K562 (cell line): ENCODE measurements around the gene ZNF112. TPM values are rescaled to one million over a fixed set of nuclear protein-coding genes. Genes with fewer than 3 reads are reported as not detected.

Source experiments
- ATAC-seq: fragments of 200-7000 bp; cut with Tn5 transposase; 3 replicates; pipeline ENCODE4 v1.9.1; 2020; ENCODE audit warnings: moderate library complexity
- BruUV-seq: library from RNA; stranded (reverse); fragments of 400-500 nt; replicated peaks from 2 replicates; lab custom pipeline; 2021; lab: Mats Ljungman, UMichigan
- CTCF ChIA-PET: fragments of 300-600 bp; formaldehyde crosslinking; extraction: SDS; loops from one replicate; lab custom pipeline; 2021; ENCODE audit warnings: low intra/inter-chr PET ratio; lab: Yijun Ruan, JAX
- POLR2A ChIA-PET: fragments of 300-600, 350-650 bp; sonication (Branson Sonifier 250); formaldehyde crosslinking; extraction: SDS; loops from one replicate; lab custom pipeline; 2021; ENCODE audit warnings: antibody characterized with exemption, inconsistent platforms; lab: Yijun Ruan, JAX
- DNase-seq, 4 experiments: peaks; one replicate each; pipeline versions ENCODE4 v3.0.0 to v3.0.0-alpha.2; 2011 to 2018; ENCODE audit warnings: low spot score in 3 of 4, mixed read lengths in 3 of 4; ENCODE audit errors: extremely low read depth in 1 of 4
- FAIRE-seq: peaks from 2 replicates; lab custom pipeline; 2011; peaks lifted over from hg19 to GRCh38; lab: Jason Lieb, UNC
- H2AFZ ChIP-seq: 2 replicates; pipeline ENCODE4 v1.6.0; 2011; ENCODE audit warnings: low read depth, low read length, control low read depth, inconsistent platforms
- H3K27ac ChIP-seq: fragments of 200-600 bp; 3 replicates; pipeline ENCODE4 v1.8.0; 2011; ENCODE audit warnings: low read depth, mild to moderate bottlenecking, control low read depth, inconsistent platforms, low read length, moderate library complexity, mixed read lengths; ENCODE audit errors: extremely low read depth
- H3K27me3 ChIP-seq, 2 experiments: fragments of 300-600 bp in 1 of 2; 2 replicates in 1 of 2; 3 replicates in 1 of 2; pipeline versions ENCODE4 v1.6.0 to v1.8.0; 2011; ENCODE audit warnings: inconsistent platforms in 2 of 2, low read length in 2 of 2, mild to moderate bottlenecking in 1 of 2, mixed read lengths in 1 of 2, moderate library complexity in 1 of 2; ENCODE audit not compliant: control insufficient read depth in 2 of 2, insufficient read depth in 2 of 2
- H3K36me3 ChIP-seq: fragments of 300-600 bp; 3 replicates; pipeline ENCODE4 v1.8.0; 2011; ENCODE audit warnings: mild to moderate bottlenecking, low read length, inconsistent platforms; ENCODE audit not compliant: control insufficient read depth, insufficient read depth
- H3K4me1 ChIP-seq, 2 experiments: fragments of 200-600 bp in 1 of 2; replicated peaks in 1 of 2; 2 replicates in 1 of 2; 3 replicates in 1 of 2; pipeline versions ENCODE4 v1.5.1 to v1.8.0; 2011; ENCODE audit warnings: inconsistent platforms in 2 of 2, low read length in 2 of 2, mild to moderate bottlenecking in 1 of 2, mixed read lengths in 1 of 2, moderate library complexity in 1 of 2; ENCODE audit not compliant: control insufficient read depth in 2 of 2, insufficient read depth in 2 of 2
- H3K4me2 ChIP-seq: 2 replicates; pipeline ENCODE4 v1.6.1; 2011; ENCODE audit warnings: low read length, control low read depth, inconsistent platforms, mixed read lengths; ENCODE audit not compliant: insufficient read depth
- H3K4me3 ChIP-seq: fragments of 200-600 bp; sonication (generic), shearing (Covaris generic); 2 replicates; pipeline ENCODE4 v1.5.1; 2016; ENCODE audit warnings: control low read depth, inconsistent platforms
- H3K79me2 ChIP-seq: fragments of 200-600 bp; 3 replicates; pipeline ENCODE4 v1.8.0; 2011; ENCODE audit warnings: low read length, inconsistent platforms; ENCODE audit not compliant: control insufficient read depth, insufficient read depth
- H3K9ac ChIP-seq, 2 experiments: 2 replicates each; pipeline versions ENCODE4 v1.6.0 to v1.6.1; 2011; ENCODE audit warnings: low read depth in 2 of 2, low read length in 2 of 2, control low read depth in 1 of 2, inconsistent platforms in 1 of 2, mild to moderate bottlenecking in 1 of 2, mixed read lengths in 1 of 2; ENCODE audit not compliant: insufficient read depth in 1 of 2
- H3K9me1 ChIP-seq: one replicate; pipeline ENCODE4 v1.6.0; 2011; ENCODE audit warnings: inconsistent platforms, mild to moderate bottlenecking, low read length, moderate library complexity; ENCODE audit not compliant: control insufficient read depth, insufficient read depth
- H3K9me3 ChIP-seq: replicated peaks from 2 replicates; pipeline ENCODE4 v1.5.1; 2011; ENCODE audit warnings: low read depth, low read length, inconsistent platforms; ENCODE audit not compliant: control insufficient read depth, insufficient read depth
- H4K20me1 ChIP-seq: replicated peaks from 2 replicates; pipeline ENCODE4 v1.6.1; 2011; ENCODE audit warnings: low read length, inconsistent platforms, mixed read lengths; ENCODE audit not compliant: control insufficient read depth, insufficient read depth
- ADNP ChIP-seq: fragments of 200-800 bp; sonication (Bioruptor generic); IDR thresholded peaks from 2 replicates; pipeline ENCODE4 v1.6.1; 2016; ENCODE audit warnings: missing genetic modification characterization, missing compliant biosample characterization
- BACH1 ChIP-seq: fragments of 200-800 bp; sonication (Bioruptor generic); IDR thresholded peaks from 2 replicates; pipeline ENCODE4 v1.6.1; 2016; ENCODE audit warnings: missing genetic modification characterization, missing compliant biosample characterization
- BHLHE40 ChIP-seq: IDR thresholded peaks from 2 replicates; pipeline ENCODE4 v1.6.1; 2011; ENCODE audit warnings: low read length, improper control_type of control experiment
- BRCA1 ChIP-seq, 2 experiments: fragments of 450-650 bp in 1 of 2; sonication (generic) in 1 of 2; formaldehyde crosslinking in 1 of 2; IDR thresholded peaks; 2 replicates each; pipeline versions ENCODE4 v1.5.0 to v1.6.1; 2017 to 2020; ENCODE audit warnings: mild to moderate bottlenecking in 1 of 2, missing genetic modification reagents in 1 of 2
- CBFA2T2 ChIP-seq: fragments of 450-650 bp; conservative IDR thresholded peaks from 2 replicates; pipeline ENCODE4 v1.6.1; 2017; ENCODE audit warnings: mild to moderate bottlenecking
- CHD4 ChIP-seq: fragments of 200-600 bp; sonication (generic); IDR thresholded peaks from 3 replicates; pipeline ENCODE4 v1.6.1; 2012; ENCODE audit warnings: low read depth, mild to moderate bottlenecking, mixed read lengths, low read length, inconsistent platforms; ENCODE audit not compliant: insufficient read depth, insufficient replicate concordance, poor library complexity, severe bottlenecking
- DMBX1 ChIP-seq: fragments of 250-450 bp; sonication (Bioruptor Pico); IDR thresholded peaks from 2 replicates; pipeline ENCODE4 v1.8.0; 2022; ENCODE audit warnings: inconsistent platforms, mild to moderate bottlenecking, moderate library complexity, borderline replicate concordance
- FOS ChIP-seq: IDR thresholded peaks from 3 replicates; pipeline ENCODE4 v1.6.1; 2011; ENCODE audit not compliant: insufficient read length; ENCODE audit errors: extremely low read depth
- FOXP1 ChIP-seq: sonication (generic); formaldehyde crosslinking; IDR thresholded peaks from 2 replicates; pipeline ENCODE4 v1.8.0; 2022; ENCODE audit warnings: mild to moderate bottlenecking, missing genetic modification reagents
- LEF1 ChIP-seq: fragments of 450-650 bp; IDR thresholded peaks from 2 replicates; pipeline ENCODE4 v1.6.1; 2016; ENCODE audit warnings: mild to moderate bottlenecking
- MYBL2 ChIP-seq, 2 experiments: fragments of 450-650 bp in 1 of 2; sonication (generic) in 1 of 2; formaldehyde crosslinking in 1 of 2; IDR thresholded peaks; 2 replicates each; pipeline versions ENCODE4 v1.6.1 to v1.8.1; 2017 to 2022; ENCODE audit warnings: borderline replicate concordance in 1 of 2, inconsistent platforms in 1 of 2, low read depth in 1 of 2, mild to moderate bottlenecking in 1 of 2, missing genetic modification reagents in 1 of 2, moderate library complexity in 1 of 2
- NFATC3 ChIP-seq: fragments of 450-650 bp; IDR thresholded peaks from 2 replicates; pipeline ENCODE4 v1.6.1; 2017; ENCODE audit warnings: mild to moderate bottlenecking
- NR2F6 ChIP-seq: fragments of 450-650 bp; formaldehyde crosslinking; IDR thresholded peaks from 2 replicates; pipeline ENCODE4 v1.4.0; 2020; ENCODE audit warnings: mild to moderate bottlenecking
- OTX1 ChIP-seq: fragments of 450-650 bp; formaldehyde crosslinking; IDR thresholded peaks from 2 replicates; pipeline ENCODE4 v1.4.0; 2022; ENCODE audit warnings: mild to moderate bottlenecking
- PTTG1 ChIP-seq: fragments of 450-650 bp; IDR thresholded peaks from 2 replicates; pipeline ENCODE4 v1.6.1; 2016; ENCODE audit warnings: low read depth, mild to moderate bottlenecking, missing genetic modification characterization, missing compliant biosample characterization
- RREB1 ChIP-seq: fragments of 250-450 bp; sonication (Bioruptor Pico); IDR thresholded peaks from 2 replicates; pipeline ENCODE4 v1.4.0; 2020
- YBX1 ChIP-seq: fragments of 450-650 bp; IDR thresholded peaks from 2 replicates; pipeline ENCODE4 v1.7.1; 2016; ENCODE audit warnings: mild to moderate bottlenecking
- ZNF696 ChIP-seq: fragments of 250-450 bp; sonication (Bioruptor Pico); conservative IDR thresholded peaks from 2 replicates; pipeline ENCODE4 v1.4.0; 2020; ENCODE audit warnings: mild to moderate bottlenecking, moderate library complexity
- WGBS: fragments of 100-300 bp; shearing (Covaris generic); methylation state at CpG from one replicate; pipeline ENCODE4 v1.1.6; 2016; ENCODE audit warnings: low coverage, mixed read lengths; ENCODE audit not compliant: insufficient coverage; ENCODE audit errors: missing lambda C conversion rate; 5-methylcytosine and 5-hydroxymethylcytosine counted together
- in situ Hi-C: fragments of 300-500 bp; cut with MboI; formaldehyde crosslinking; loops from 4 replicates; pipeline ENCODE4 v1.15.0; 2018; ENCODE audit warnings: inconsistent platforms, mixed read lengths
- intact Hi-C: fragments of 100-400 bp; cut with micrococcal nuclease; formaldehyde crosslinking; loops from 2 replicates; pipeline ENCODE4 v1.14.2; 2022
- polyA plus RNA-seq, 8 experiments: library from polyadenylated mRNA; depleted of rRNA in 4 of 8; stranded (reverse) in 5 of 8; unstranded in 3 of 8; fragments of >200 nt; fragmentation: Nextera tagmentation in 2 of 8; fragmentation: Illumina TruSeq in 1 of 8; extraction: Ambion mirVana in 2 of 8; extraction: Trizol in 1 of 8; gene quantifications; 2 replicates each; pipeline versions ENCODE4 v1.2.1 to v1.2.3, GENCODE V29; 2011 to 2014; ENCODE audit warnings: inconsistent platforms in 1 of 8, missing spikeins in 1 of 8
- total RNA-seq, 7 experiments: library from RNA; depleted of rRNA in 6 of 7; stranded (reverse); fragments of >200 nt in 6 of 7; fragmentation: Illumina TruSeq in 2 of 7; extraction: Trizol in 2 of 7; gene quantifications; 2 replicates each; pipeline versions ENCODE4 v1.2.1 to v1.2.3, GENCODE V29; 2011 to 2021; ENCODE audit warnings: low replicate concordance in 1 of 7

Gene ZNF112
- total and polyA plus RNA-seq, 9 of the 15 experiments (the other 6 are each of a cell fraction or from before 2014, with no cell fraction given): 0.21 to 1.3 (median 0.61) TPM

GRCh38 chr19:44284968-44285367, 71.5 kb downstream of the ZNF112 start (continued):
- TF ChIP-seq MYBL2 (IDR thresholded peaks at IDR 0.05; ENCODE audit: low read depth) (no peak), MYBL2 (CRISPR knock-in tag; IDR thresholded peaks at IDR 0.05; ENCODE audit: borderline replicate concordance) (no peak), LEF1 (no peak), BHLHE40 (no peak), DMBX1 (CRISPR knock-in tag) (no peak), YBX1 (no peak), CHD4 (no peak), FOS (no peak), ZNF696 (CRISPR knock-in tag) (no peak)

DNA sequence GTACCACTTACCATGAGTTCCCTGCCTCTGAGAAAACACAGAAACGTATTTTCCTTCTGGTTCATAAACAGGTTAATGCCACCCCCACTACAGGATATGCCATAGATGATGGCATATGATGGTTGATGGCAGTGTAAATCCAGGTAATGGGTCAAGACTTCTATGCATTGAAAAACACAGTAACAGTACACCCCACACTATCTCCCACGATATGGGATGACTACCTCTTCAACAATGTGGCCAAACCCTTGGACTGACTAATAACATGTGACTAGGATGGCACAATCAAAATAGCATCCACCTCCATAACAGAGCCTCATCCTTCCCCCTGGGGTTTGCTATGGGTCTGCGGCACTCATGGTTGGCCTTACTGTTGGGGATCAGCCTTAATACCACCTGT, 73.6 kb downstream of the ZNF112 start:
- in situ Hi-C loops: no loop called here
- ATAC-seq: no peak
- Histone ChIP-seq H3K79me2 (no peaks in the 10 kb centered on the region), H3K4me3 (no peak overlapping the region), H3K9me3 (0 out of 2 replicates have a peak, but pooled peaks cover 4% of the 10 kb centered on the region), H3K9me1 (no peaks in the 10 kb centered on the region), H2AFZ (no peak overlapping the region), H3K9ac (no peak overlapping the region), H3K27ac (no peak overlapping the region), H3K36me3 (no peaks in the 10 kb centered on the region), H4K20me1 (no peaks in the 10 kb centered on the region), H3K27me3 (no peaks in the 10 kb centered on the region), H3K4me2 (no peak overlapping the region), H3K4me1 (no peaks in the 10 kb centered on the region)
- no TSS peak for BruUV-seq
- ChIA-PET POLR2A (no interaction called here), CTCF (no interaction called here)
- no peak for DNase-seq
- WGBS: 2% methylated on average over 3 of the region's 3 CpGs
- FAIRE-seq: no peak
- intact Hi-C loops: no loop called here
- TF ChIP-seq OTX1 (CRISPR knock-in tag): no peak
- TF ChIP-seq BRCA1 (IDR thresholded peaks at IDR 0.05): no peak
- TF ChIP-seq BRCA1 (CRISPR knock-in tag; IDR thresholded peaks at IDR 0.05): no peak
- TF ChIP-seq BACH1: no peak
- TF ChIP-seq PTTG1: no peak
- TF ChIP-seq RREB1 (CRISPR knock-in tag): no peak
- no peak for TF ChIP-seq FOXP1 (CRISPR knock-in tag)
- no peak for TF ChIP-seq NR2F6 (CRISPR knock-in tag)
- no peak for TF ChIP-seq NFATC3
- TF ChIP-seq CBFA2T2: no peak
- TF ChIP-seq ADNP: no peak
